ENCODE results near the gene CHCHD5. TPM values are rescaled to one million over a fixed set of nuclear protein-coding genes. Genes with fewer than 3 reads are reported as not detected.

The CHCHD5 gene
- total and polyA plus RNA-seq, 2 of the 4 experiments (the other 2 are of a cell fraction): 4.8 to 40.1 TPM

GRCh38 chr2:112602917-112603316, 18.5 kb downstream of the CHCHD5 start:
- no peaks in the 10 kb centered on the region for H3K27me3 ChIP-seq (ENCODE audit: control insufficient read depth, insufficient read depth, low read length)
- POLR2A ChIA-PET (ENCODE audit: unreplicated experiment): no interaction called here
- dilution Hi-C loops (cut with HindIII; ENCODE audit: low sequenced_read_pairs, unreplicated experiment): no loop called here
- BruUV-seq (replicated peaks): no TSS peak
- no peak overlapping the region for H3K14ac ChIP-seq (replicated peaks; ENCODE audit: low read depth, low read length)
- in situ Hi-C loops (cut with MboI; ENCODE audit: low sequenced_read_pairs): loop anchor here (5.0 kb wide), 2 partner anchors 124 to 354 kb away; no protein-coding TSS in a partner anchor
- H2AK5ac ChIP-seq (ENCODE audit: low read depth, low read length): no peak overlapping the region
- no peak overlapping the region for H3K23ac ChIP-seq (ENCODE audit: low read depth, low read length)
- H3K56ac ChIP-seq (ENCODE audit: extremely low read depth, insufficient read depth, low read length): no peak overlapping the region
- no peak overlapping the region for H3K4me2 ChIP-seq (ENCODE audit: low read depth, low read length)
- no peak overlapping the region for H3K27ac ChIP-seq (ENCODE audit: insufficient read depth, low read length)
- DNase-seq: no peak
- no peak overlapping the region for H2BK120ac ChIP-seq (ENCODE audit: low read depth, low read length)
- no peak overlapping the region for H2AK9ac ChIP-seq (replicated peaks; ENCODE audit: low read depth, low read length, poor library complexity)
- no peak overlapping the region for H2BK20ac ChIP-seq (ENCODE audit: low read depth, low read length)
- H4K20me1 ChIP-seq (ENCODE audit: insufficient read depth, low read length): no peaks in the 10 kb centered on the region
- no peaks in the 10 kb centered on the region for H3K36me3 ChIP-seq (ENCODE audit: control insufficient read depth, insufficient read depth, low read length)
- no peak overlapping the region for H3K9ac ChIP-seq (ENCODE audit: low read depth, low read length)
- no peaks in the 10 kb centered on the region for H3K79me1 ChIP-seq (ENCODE audit: low read depth in 1 of 2, low read length in 2 of 2)
- no CpG with 5 or more reads among the region's 3 CpGs for WGBS, 2 experiments (ENCODE audit: extremely low coverage in 2 of 2, insufficient read length in 1 of 2)
- no peak overlapping the region for H2BK5ac ChIP-seq (ENCODE audit: low read depth, low read length, poor library complexity, severe bottlenecking)
- CTCF ChIA-PET: no interaction called here
- no peak overlapping the region for H3K4me3 ChIP-seq (ENCODE audit: insufficient read depth, low read depth, low read length)
- H3K4me1 ChIP-seq (ENCODE audit: control insufficient read depth, insufficient read depth, low read length): peaks cover 11% of the 10 kb centered on the region
- intact Hi-C loops (cut with micrococcal nuclease): no loop called here
- no peak overlapping the region for H4K5ac ChIP-seq (ENCODE audit: low read depth, low read length)
- H2AFZ ChIP-seq (replicated peaks; ENCODE audit: low read length, poor library complexity): no peak overlapping the region
- TF ChIP-seq CEBPB (IDR thresholded peaks at IDR 0.05; ENCODE audit: low read depth, low read length) (no peak), SMC3 (IDR thresholded peaks at IDR 0.05; ENCODE audit: low read depth, low read length) (no peak), BHLHE40 (IDR thresholded peaks at IDR 0.05; ENCODE audit: low read depth, low read length) (no peak), POLR2A (IDR thresholded peaks at IDR 0.05; ENCODE audit: low read depth, low read length) (no peak), CHD1 (IDR thresholded peaks at IDR 0.05; ENCODE audit: low read depth, low read length) (no peak), MAZ (IDR thresholded peaks at IDR 0.05; ENCODE audit: borderline replicate concordance, low read depth, low read length) (no peak), MXI1 (IDR thresholded peaks at IDR 0.05; ENCODE audit: borderline replicate concordance, low read depth, low read length) (no peak), FOS (IDR thresholded peaks at IDR 0.05; ENCODE audit: low read depth, low read length) (no peak), ELK1 (IDR thresholded peaks at IDR 0.05; ENCODE audit: borderline replicate concordance, low read depth, low read length) (no peak), NFE2L2 (IDR thresholded peaks at IDR 0.05; ENCODE audit: low read depth, low read length) (no peak), MAFK (IDR thresholded peaks at IDR 0.05; ENCODE audit: low read depth, low read length) (no peak), RCOR1 (IDR thresholded peaks at IDR 0.05; ENCODE audit: insufficient replicate concordance, low read length) (no peak)
- TF ChIP-seq, protein P1, sequence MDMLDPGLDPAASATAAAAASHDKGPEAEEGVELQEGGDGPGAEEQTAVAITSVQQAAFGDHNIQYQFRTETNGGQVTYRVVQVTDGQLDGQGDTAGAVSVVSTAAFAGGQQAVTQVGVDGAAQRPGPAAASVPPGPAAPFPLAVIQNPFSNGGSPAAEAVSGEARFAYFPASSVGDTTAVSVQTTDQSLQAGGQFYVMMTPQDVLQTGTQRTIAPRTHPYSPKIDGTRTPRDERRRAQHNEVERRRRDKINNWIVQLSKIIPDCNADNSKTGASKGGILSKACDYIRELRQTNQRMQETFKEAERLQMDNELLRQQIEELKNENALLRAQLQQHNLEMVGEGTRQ (IDR thresholded peaks at IDR 0.05; ENCODE audit: low read depth, low read length): no peak
- TF ChIP-seq, protein P2, sequence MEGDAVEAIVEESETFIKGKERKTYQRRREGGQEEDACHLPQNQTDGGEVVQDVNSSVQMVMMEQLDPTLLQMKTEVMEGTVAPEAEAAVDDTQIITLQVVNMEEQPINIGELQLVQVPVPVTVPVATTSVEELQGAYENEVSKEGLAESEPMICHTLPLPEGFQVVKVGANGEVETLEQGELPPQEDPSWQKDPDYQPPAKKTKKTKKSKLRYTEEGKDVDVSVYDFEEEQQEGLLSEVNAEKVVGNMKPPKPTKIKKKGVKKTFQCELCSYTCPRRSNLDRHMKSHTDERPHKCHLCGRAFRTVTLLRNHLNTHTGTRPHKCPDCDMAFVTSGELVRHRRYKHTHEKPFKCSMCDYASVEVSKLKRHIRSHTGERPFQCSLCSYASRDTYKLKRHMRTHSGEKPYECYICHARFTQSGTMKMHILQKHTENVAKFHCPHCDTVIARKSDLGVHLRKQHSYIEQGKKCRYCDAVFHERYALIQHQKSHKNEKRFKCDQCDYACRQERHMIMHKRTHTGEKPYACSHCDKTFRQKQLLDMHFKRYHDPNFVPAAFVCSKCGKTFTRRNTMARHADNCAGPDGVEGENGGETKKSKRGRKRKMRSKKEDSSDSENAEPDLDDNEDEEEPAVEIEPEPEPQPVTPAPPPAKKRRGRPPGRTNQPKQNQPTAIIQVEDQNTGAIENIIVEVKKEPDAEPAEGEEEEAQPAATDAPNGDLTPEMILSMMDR (conservative IDR thresholded peaks at IDR 0.05; ENCODE audit: low read depth, low read length): no peak
- no peak overlapping the region for H4K91ac ChIP-seq (ENCODE audit: insufficient read depth, low read depth, low read length)
- no peak overlapping the region for H4K8ac ChIP-seq (ENCODE audit: low read depth in 2 of 2, low read length in 2 of 2)
- no peak overlapping the region for H3K18ac ChIP-seq (ENCODE audit: low read depth, low read length)
- H2BK15ac ChIP-seq (ENCODE audit: low read depth, low read length): no peak overlapping the region
- H3K4ac ChIP-seq (ENCODE audit: low read depth, low read length): no peak overlapping the region
- H3K9me3 ChIP-seq (ENCODE audit: control insufficient read depth, insufficient read depth, low read length): no peaks in the 10 kb centered on the region
- no peak for ATAC-seq (ENCODE audit: low read depth)
- peaks cover 7% of the 10 kb centered on the region for H3K9me1 ChIP-seq (ENCODE audit: insufficient read depth, low read length)

All from IMR-90 (cell line).